Activated CD8-positive, alpha-beta T cell treated with anti-CD3 and anti-CD28 coated beads for 36 hours (primary cell): ENCODE results near the gene DKKL1. TPM values are rescaled to one million over a fixed set of nuclear protein-coding genes. Genes with fewer than 3 reads are reported as not detected.
"Not testable (repeated sequence)": the region's sequence is repeated elsewhere in the genome, so short reads cannot be mapped to it uniquely, and the experiment has no call there.

ENCODE experiments used
- ATAC-seq: fragments of 200-7000 bp; cut with Tn5 transposase; one replicate; pipeline ENCODE4 v1.10.0; 2021; ENCODE audit warnings: mild to moderate bottlenecking, moderate library complexity
- CTCF ChIA-PET: fragments of 350-600 bp; sonication (Branson Sonifier 250); formaldehyde crosslinking; loops from one replicate; lab custom pipeline; 2021; ENCODE audit warnings: antibody characterized with exemption; lab: Charles Lee
- POLR2A ChIA-PET: fragments of 350-600 bp; sonication (Branson Sonifier 250); formaldehyde crosslinking; loops from one replicate; lab custom pipeline; 2021; ENCODE audit warnings: antibody characterized with exemption; lab: Charles Lee
- DNase-seq: peaks from one replicate; pipeline ENCODE4 v3.0.0-alpha.2; 2020
- H3K27ac Mint-ChIP-seq: one replicate; pipeline ENCODE4 v1.8.0; 2021; ENCODE audit warnings: mild to moderate bottlenecking, mixed read lengths
- H3K27me3 Mint-ChIP-seq: one replicate; pipeline ENCODE4 v1.8.0; 2021; ENCODE audit warnings: mixed read lengths
- H3K36me3 Mint-ChIP-seq: one replicate; pipeline ENCODE4 v1.8.0; 2021; ENCODE audit warnings: low read depth, mixed read lengths
- H3K4me1 Mint-ChIP-seq: one replicate; pipeline ENCODE4 v1.8.0; 2021; ENCODE audit warnings: low read depth, mixed read lengths
- H3K4me3 Mint-ChIP-seq: one replicate; pipeline ENCODE4 v1.8.0; 2021; ENCODE audit warnings: mild to moderate bottlenecking, moderate library complexity, mixed read lengths
- H3K9me3 Mint-ChIP-seq: one replicate; pipeline ENCODE4 v1.8.0; 2021; ENCODE audit warnings: mixed read lengths
- intact Hi-C: fragments of 100-400 bp; cut with micrococcal nuclease; formaldehyde crosslinking; loops from one replicate; pipeline ENCODE4 v1.10.0; 2022
- total RNA-seq, 2 experiments: library from RNA; stranded (reverse); gene quantifications; one replicate each; pipeline ENCODE4 v1.2.3, GENCODE V29; 2021
- TF ChIP-seq, protein P1 (sequence below): fragments of 200-600 bp; IDR thresholded peaks from one replicate; pipeline ENCODE4 v1.8.0; 2022; ENCODE audit warnings: antibody characterized with exemption, mild to moderate bottlenecking

Gene DKKL1
- total RNA-seq, 2 experiments from 2014 or later: not detected

GRCh38 chr19:49364083-49364737, 533 bp downstream of the DKKL1 start:
- no peaks in the 10 kb centered on the region for H3K36me3 Mint-ChIP-seq
- ChIA-PET CTCF (interaction anchor here (1.6 kb wide), 1 partner anchor 61 kb away, joined by 3 read pairs; the partner anchor contains the start of gene GFY), POLR2A (interaction anchor here (1.3 kb wide), 1 partner anchor 27 kb away, joined by 4 read pairs; no protein-coding TSS in a partner anchor)
- DNase-seq: no peak
- H3K4me3 Mint-ChIP-seq: no peak overlapping the region
- intact Hi-C loops: no loop called here
- no peak overlapping the region for H3K27ac Mint-ChIP-seq
- peaks cover 30% of the 10 kb centered on the region for H3K27me3 Mint-ChIP-seq
- ATAC-seq: no peak
- H3K4me1 Mint-ChIP-seq: peaks cover 8% of the 10 kb centered on the region
- TF ChIP-seq, protein P1, sequence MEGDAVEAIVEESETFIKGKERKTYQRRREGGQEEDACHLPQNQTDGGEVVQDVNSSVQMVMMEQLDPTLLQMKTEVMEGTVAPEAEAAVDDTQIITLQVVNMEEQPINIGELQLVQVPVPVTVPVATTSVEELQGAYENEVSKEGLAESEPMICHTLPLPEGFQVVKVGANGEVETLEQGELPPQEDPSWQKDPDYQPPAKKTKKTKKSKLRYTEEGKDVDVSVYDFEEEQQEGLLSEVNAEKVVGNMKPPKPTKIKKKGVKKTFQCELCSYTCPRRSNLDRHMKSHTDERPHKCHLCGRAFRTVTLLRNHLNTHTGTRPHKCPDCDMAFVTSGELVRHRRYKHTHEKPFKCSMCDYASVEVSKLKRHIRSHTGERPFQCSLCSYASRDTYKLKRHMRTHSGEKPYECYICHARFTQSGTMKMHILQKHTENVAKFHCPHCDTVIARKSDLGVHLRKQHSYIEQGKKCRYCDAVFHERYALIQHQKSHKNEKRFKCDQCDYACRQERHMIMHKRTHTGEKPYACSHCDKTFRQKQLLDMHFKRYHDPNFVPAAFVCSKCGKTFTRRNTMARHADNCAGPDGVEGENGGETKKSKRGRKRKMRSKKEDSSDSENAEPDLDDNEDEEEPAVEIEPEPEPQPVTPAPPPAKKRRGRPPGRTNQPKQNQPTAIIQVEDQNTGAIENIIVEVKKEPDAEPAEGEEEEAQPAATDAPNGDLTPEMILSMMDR: no peak
- H3K9me3 Mint-ChIP-seq: peaks cover 5% of the 10 kb centered on the region

GRCh38 chr19:49366110-49366509, 2.4 kb downstream of the DKKL1 start:
- ChIA-PET POLR2A (no interaction called here), CTCF (interaction anchor here (1.4 kb wide), 1 partner anchor 76 kb away, joined by 3 read pairs; no protein-coding TSS in a partner anchor)

DNA sequence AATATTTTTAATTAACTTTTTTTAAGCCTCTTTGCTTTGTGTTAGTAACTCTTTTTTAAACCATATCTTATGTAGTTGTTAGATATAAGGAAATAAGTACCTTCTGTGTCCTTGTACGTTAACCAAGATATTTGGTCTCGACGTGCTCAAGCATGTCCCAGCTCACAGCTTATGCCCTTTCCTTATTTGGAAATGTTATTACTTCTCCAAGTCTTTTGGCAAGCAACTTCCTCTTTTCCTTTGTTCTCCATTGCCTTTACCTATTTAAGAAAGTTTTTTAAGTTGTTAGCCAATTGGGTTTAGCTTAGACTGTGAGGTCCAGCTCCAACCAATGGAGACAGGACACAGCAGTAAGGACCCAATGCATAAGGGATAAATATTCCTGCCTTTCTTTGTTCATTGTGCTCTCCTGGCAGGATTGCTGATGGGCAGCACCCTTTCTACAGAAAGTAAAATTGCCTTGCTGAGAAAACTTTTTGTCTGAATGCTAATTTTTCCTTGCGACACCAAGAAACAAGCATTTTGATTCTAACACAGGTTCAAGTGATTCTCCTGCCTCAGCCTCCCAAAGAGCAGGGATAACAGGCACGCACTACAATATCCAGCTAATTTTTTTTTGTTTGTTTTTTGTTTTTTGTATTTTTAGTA, 5.2 kb downstream of the DKKL1 start:
- Mint-ChIP-seq H3K27me3 (peaks cover 16% of the 10 kb centered on the region), H3K36me3 (no peaks in the 10 kb centered on the region), H3K9me3 (peaks cover 11% of the 10 kb centered on the region), H3K4me1 (no peaks in the 10 kb centered on the region), H3K4me3 (no peak overlapping the region), H3K27ac (no peak overlapping the region)
- no peak for DNase-seq
- POLR2A ChIA-PET: no interaction called here
- intact Hi-C loops: no loop called here
- no peak for ATAC-seq
- CTCF ChIA-PET: interaction anchor here (0.7 to 1.3 kb wide), 2 partner anchors 80 to 172 kb away, joined by 3 to 4 read pairs; no protein-coding TSS in a partner anchor
- TF ChIP-seq, protein P1: no peak

More at GRCh38 chr19:49366110-49366509, 2.4 kb downstream of the DKKL1 start:
- Mint-ChIP-seq H3K4me3 (no peak overlapping the region), H3K4me1 (peaks cover 8% of the 10 kb centered on the region), H3K36me3 (no peaks in the 10 kb centered on the region), H3K27ac (no peak overlapping the region), H3K27me3 (peaks cover 24% of the 10 kb centered on the region), H3K9me3 (peaks cover 11% of the 10 kb centered on the region)
- TF ChIP-seq, protein P1: no peak
- intact Hi-C loops: no loop called here
- DNase-seq (no peak), ATAC-seq (no peak)

DNA sequence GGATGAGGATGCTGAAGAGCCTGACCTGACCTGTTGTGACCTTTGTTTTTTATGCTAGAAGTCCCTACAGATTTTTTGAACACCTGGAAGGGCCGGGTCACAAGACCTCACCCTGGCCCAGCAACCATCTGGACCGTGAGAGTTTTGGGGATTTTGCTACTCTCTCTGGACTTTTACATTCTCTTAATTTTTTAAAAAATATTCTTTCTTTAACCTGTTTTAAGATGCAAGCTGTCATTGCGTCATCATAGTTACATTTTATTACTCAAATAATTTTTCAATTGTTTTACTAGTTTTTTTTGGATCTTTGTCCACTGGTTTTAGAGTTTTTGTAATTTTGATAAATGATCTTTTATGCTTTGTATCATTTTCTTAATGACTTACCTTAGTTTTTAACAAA, 7.5 kb downstream of the DKKL1 start:
- Mint-ChIP-seq H3K27me3 (peaks cover 4% of the 10 kb centered on the region), H3K9me3 (peaks cover 11% of the 10 kb centered on the region), H3K36me3 (no peaks in the 10 kb centered on the region), H3K4me1 (no peaks in the 10 kb centered on the region), H3K4me3 (no peak overlapping the region), H3K27ac (no peak overlapping the region)
- ATAC-seq: no peak
- no peak for DNase-seq
- ChIA-PET CTCF (interaction anchor here (1.6 kb wide), 1 partner anchor 13 kb away, joined by 5 read pairs; no protein-coding TSS in a partner anchor), POLR2A (no interaction called here)
- intact Hi-C loops: no loop called here
- TF ChIP-seq, protein P1: no peak

- CTCF ChIA-PET: interaction anchor here (1.5 to 2.5 kb wide), 2 partner anchors 18 to 105 kb away, joined by 3 to 7 read pairs; no protein-coding TSS in a partner anchor
Observed at GRCh38 chr19:49373174-49373573, 9.5 kb downstream of the DKKL1 start.

More at GRCh38 chr19:49373174-49373573, 9.5 kb downstream of the DKKL1 start:
- POLR2A ChIA-PET, H3K4me1 Mint-ChIP-seq, intact Hi-C loops, ATAC-seq, H3K27ac Mint-ChIP-seq, H3K27me3 Mint-ChIP-seq, H3K4me3 Mint-ChIP-seq, DNase-seq, H3K36me3 Mint-ChIP-seq: not testable (repeated sequence)
- peaks cover 11% of the 10 kb centered on the region for H3K9me3 Mint-ChIP-seq
